HG03139 (cell line): ENCODE data around the gene KLK11.

Experiments
- ATAC-seq: cut with Tn5 transposase; IDR thresholded peaks from one replicate; pipeline ENCODE4 v1.9.1; 2021; ENCODE audit not compliant: unreplicated experiment

Gene KLK11

DNA sequence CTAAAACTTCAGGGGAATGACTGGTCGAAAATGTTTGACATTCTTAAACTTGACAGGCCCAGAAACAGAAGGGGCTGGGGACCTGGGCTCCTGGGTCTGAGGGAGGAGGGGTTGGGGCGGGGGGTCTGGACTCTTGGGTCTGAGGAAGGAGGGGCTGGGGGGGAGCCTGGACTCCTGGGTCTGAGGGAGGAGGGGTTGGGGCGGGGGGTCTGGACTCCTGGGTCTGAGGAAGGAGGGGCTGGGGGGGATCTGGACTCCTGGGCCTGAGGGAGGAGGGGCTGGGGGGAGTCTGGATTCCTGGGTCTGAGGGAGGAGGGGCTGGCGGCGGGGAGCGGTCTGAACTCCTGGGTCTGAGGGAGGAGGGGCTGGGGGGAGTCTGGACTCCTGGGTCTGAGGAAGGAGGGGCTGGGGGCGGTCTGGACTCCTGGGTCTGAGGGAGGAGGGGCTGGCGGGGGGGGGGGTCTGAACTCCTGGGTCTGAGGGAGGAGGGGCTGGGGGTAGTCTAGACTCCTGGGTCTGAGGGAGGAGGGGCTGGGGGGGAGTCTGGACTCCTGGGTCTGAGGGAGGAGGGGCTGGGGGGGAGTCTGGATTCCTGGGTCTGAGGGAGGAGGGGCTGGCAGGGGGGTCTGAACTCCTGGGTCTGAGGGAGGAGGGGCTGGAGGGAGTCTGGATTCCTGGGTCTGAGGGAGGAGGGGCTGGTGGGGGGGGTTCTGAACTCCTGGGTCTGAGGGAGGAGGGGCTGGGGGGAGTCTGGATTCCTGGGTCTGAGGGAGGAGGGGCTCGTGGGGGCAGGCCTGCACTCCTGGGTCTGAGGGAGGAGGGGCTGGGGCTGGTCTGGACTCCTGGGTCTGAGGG is 51.5 kb downstream of the KLK11 start:
- ATAC-seq = no peak

GRCh38 chr19:50972795-50973376 is 53.5 kb downstream of the KLK11 start:
- no peak for ATAC-seq
